Adrenal gland (tissue), 12 donors: ENCODE results near the gene FAM227B. TPM values are rescaled to one million over a fixed set of nuclear protein-coding genes. Genes with fewer than 3 reads are reported as not detected.

Experiments used
- DNase-seq, 7 donors: peaks; one replicate each; pipeline ENCODE4 v3.0.0-alpha.2; 2019 to 2020
- H3K27ac ChIP-seq, 5 donors: fragments of 200-600 bp; sonication (generic) in 4 of 5; 1 replicate in 3 of 5; 2 replicates in 2 of 5; pipeline versions ENCODE4 v1.5.1 to v1.8.0; 2016 to 2020; ENCODE audit warnings: mild to moderate bottlenecking in 1 of 5
- H3K27me3 ChIP-seq: fragments of 200-600 bp; 2 replicates; pipeline ENCODE4 v1.8.0; 2021
- H3K36me3 ChIP-seq, 2 donors: fragments of 200-600 bp; replicated peaks in 1 of 2; 1 replicate in 1 of 2; 2 replicates in 1 of 2; pipeline versions ENCODE4 v1.5.1 to v1.8.0; 2018 to 2022
- H3K4me1 ChIP-seq, 2 donors: fragments of 200-600 bp; replicated peaks in 1 of 2; 1 replicate in 1 of 2; 2 replicates in 1 of 2; pipeline versions ENCODE4 v1.5.1 to v1.8.0; 2018 to 2021
- H3K4me3 ChIP-seq, 4 donors: fragments of 200-600 bp; sonication (generic) in 3 of 4; one replicate each; pipeline ENCODE4 v1.5.1; 2016 to 2018
- H3K9me3 ChIP-seq, 3 donors: fragments of 200-600 bp; sonication (generic) in 1 of 3; replicated peaks in 1 of 3; 1 replicate in 2 of 3; 2 replicates in 1 of 3; pipeline versions ENCODE4 v1.5.1 to v1.8.0; 2016 to 2021
- CTCF ChIP-seq, 6 experiments: fragments of 450-650 bp in 4 of 6; fragments of 200-600 bp in 2 of 6; sonication (generic) in 1 of 6; IDR thresholded peaks; 1 replicate in 5 of 6; 2 replicates in 1 of 6; pipeline versions ENCODE4 v1.5.1 to v1.8.0; 2016 to 2021; ENCODE audit warnings: antibody characterized with exemption in 6 of 6, mild to moderate bottlenecking in 2 of 6, moderate library complexity in 1 of 6
- POLR2A ChIP-seq, 2 donors: fragments of 450-650 bp; IDR thresholded peaks; one replicate each; pipeline ENCODE4 v1.6.1; 2017; ENCODE audit warnings: antibody characterized with exemption in 2 of 2, mild to moderate bottlenecking in 2 of 2, moderate library complexity in 1 of 2
- whole genome bisulfite sequencing, 4 donors: extraction: QIAGEN DNeasy Blood & Tissue Kit in 2 of 4; methylation state at CpG; one replicate each; pipeline versions ENCODE4 v1.1.5 to v1.1.7; 2013 to 2017; 5-methylcytosine and 5-hydroxymethylcytosine counted together
- intact Hi-C, 2 donors: fragments of 100-400 bp; cut with DNase I; formaldehyde crosslinking; loops; one replicate each; pipeline versions ENCODE4 v1.14.1 to v1.15.0; 2022 to 2023
- polyA plus RNA-seq, 3 donors: library from polyadenylated mRNA; stranded (reverse); fragments of 200-250 nt in 2 of 3; fragments of 350-450 nt in 1 of 3; fragmentation: Illumina TruSeq in 1 of 3; extraction: RNeasy Lipid Tissue Mini Kit (QIAGEN cat#74804) in 1 of 3; gene quantifications; one replicate each; pipeline ENCODE4 v1.2.3, GENCODE V29; 2013 to 2014
- total RNA-seq, 9 donors: library from RNA; depleted of rRNA in 4 of 9; stranded (reverse); fragments of >200 nt in 4 of 9; fragments of 120-200 nt in 1 of 9; fragmentation: NEBNext Ultra II Directional in 1 of 9; extraction: Animal tissue kit (Norgen Biotek cat#: 25700) in 1 of 9; gene quantifications; one replicate each; pipeline versions ENCODE4 v1.1.0 to v1.2.4, GENCODE V29; 2013 to 2023
- donor health status: healthy with polysubstance abuse.
- donor health status: Bipolar disorder and iron deficiency.
- donor health status: DM: yes; HTN: yes; CAD: no.
- donor health status: DM: no; HTN: no; CAD: no.
- donor health status: DM: no; HTN: no; CAD: no.
- donor health status: DM: yes; HTN: yes; CAD: no.

Gene FAM227B
- total and polyA plus RNA-seq, 12 donors, result 1.4 to 20.4 (median 8.4) TPM

GRCh38 chr15:49656734-49657133 is 36.1 kb upstream of the FAM227B start:
- DNase-seq, result no peak
- Histone ChIP-seq H3K9me3 (peaks cover 0 to 19% (median 7%) of the 10 kb centered on the region in 3 donors), H3K27me3 (no peaks in the 10 kb centered on the region), H3K27ac (no peak overlapping the region), H3K4me3 (no peak overlapping the region), H3K36me3 (no peaks in the 10 kb centered on the region), H3K4me1 (no peaks in the 10 kb centered on the region)
- no peak for TF ChIP-seq CTCF (IDR thresholded peaks at IDR 0.05)
- 50 to 91% (median 70%) methylated on average over 1 of the region's 1 CpG for WGBS, 4 donors
- intact Hi-C loops, result no loop called here

GRCh38 chr15:49652922-49653321 is 32.3 kb upstream of the FAM227B start:
- intact Hi-C loops, result no loop called here
- H3K36me3 ChIP-seq, result no peaks in the 10 kb centered on the region
- H3K4me1 ChIP-seq, result no peaks in the 10 kb centered on the region
- H3K27me3 ChIP-seq, result no peaks in the 10 kb centered on the region
- WGBS, 4 donors, result 87 to 100% (median 98%) methylated on average over 1 of the region's 1 CpG
- peaks cover 0 to 19% (median under 1%) of the 10 kb centered on the region in 3 donors for H3K9me3 ChIP-seq
- H3K4me3 ChIP-seq, result no peak overlapping the region
- TF ChIP-seq CTCF (IDR thresholded peaks at IDR 0.05) (no peak), POLR2A (IDR thresholded peaks at IDR 0.05) (no peak)
- no peak overlapping the region for H3K27ac ChIP-seq
- no peak for DNase-seq

DNA sequence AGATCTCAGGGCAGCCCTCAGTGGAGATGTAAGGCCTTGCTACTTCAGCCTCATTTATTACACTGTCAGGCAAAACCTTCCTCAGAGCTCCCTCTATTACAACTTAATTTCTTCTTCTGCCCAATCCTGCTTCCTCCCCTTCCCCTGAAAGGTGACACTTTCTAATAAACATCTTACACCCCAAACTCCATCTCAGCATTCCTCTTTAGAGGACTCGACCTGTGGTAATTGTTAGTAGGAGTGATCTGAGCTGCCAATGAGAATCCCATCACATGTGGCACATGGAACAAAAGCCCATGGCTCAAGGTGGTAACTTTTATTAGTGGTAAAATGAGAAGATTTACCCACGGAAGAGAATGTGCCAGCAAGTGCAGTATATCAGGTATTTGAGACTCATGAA is 30.1 kb upstream of the FAM227B start:
- no peak for TF ChIP-seq CTCF (IDR thresholded peaks at IDR 0.05)
- TF ChIP-seq POLR2A (IDR thresholded peaks at IDR 0.05), result no peak
- WGBS, 4 donors, result 69 to 78% (median 70%) methylated on average over 2 of the region's 2 CpGs
- no peaks in the 10 kb centered on the region for H3K36me3 ChIP-seq
- intact Hi-C loops, result no loop called here
- peaks cover 0 to 4% of the 10 kb centered on the region in 2 donors for H3K4me1 ChIP-seq
- no peaks in the 10 kb centered on the region for H3K27me3 ChIP-seq
- no peak overlapping the region for H3K27ac ChIP-seq
- no peak overlapping the region for H3K4me3 ChIP-seq
- DNase-seq, result no peak
- peaks cover 0 to 19% (median 0%) of the 10 kb centered on the region in 3 donors for H3K9me3 ChIP-seq

DNA sequence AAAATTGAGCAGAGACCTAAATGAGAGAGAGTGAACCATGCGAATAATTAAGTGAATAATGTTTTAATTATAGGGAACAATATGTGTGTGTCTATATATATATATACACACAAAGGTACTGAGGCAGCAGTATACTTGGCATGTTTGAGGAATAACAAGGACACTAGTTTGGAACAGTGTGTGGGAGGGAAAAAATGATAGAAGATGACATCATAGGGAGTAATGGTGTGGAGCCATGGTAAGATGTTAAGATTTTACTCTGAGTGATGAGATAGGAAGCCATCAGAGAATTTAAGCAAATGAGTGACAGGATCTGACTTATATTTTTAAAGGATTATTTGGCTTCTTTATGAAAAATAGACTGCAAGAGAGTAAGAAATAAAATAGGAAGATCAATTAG is 29.4 kb upstream of the FAM227B start:
- 93 to 98% (median 96%) methylated on average over 1 of the region's 1 CpG for WGBS, 4 donors
- Histone ChIP-seq H3K4me1 (peaks cover 0 to 6% of the 10 kb centered on the region in 2 donors), H3K4me3 (no peak overlapping the region), H3K36me3 (no peaks in the 10 kb centered on the region), H3K9me3 (peaks cover 0 to 19% (median 0%) of the 10 kb centered on the region in 3 donors), H3K27ac (no peak overlapping the region), H3K27me3 (no peaks in the 10 kb centered on the region)
- intact Hi-C loops, result no loop called here
- no peak for TF ChIP-seq POLR2A (IDR thresholded peaks at IDR 0.05)
- no peak for TF ChIP-seq CTCF (IDR thresholded peaks at IDR 0.05)
- DNase-seq, result no peak
